Kidney capillary endothelial cell (primary cell): Measurements from ENCODE around the gene CATSPER4.

ENCODE experiments used
- DNase-seq: peaks from one replicate; pipeline ENCODE4 v3.0.0-alpha.2; 2018; ENCODE audit warnings: low spot score

The CATSPER4 gene

DNA sequence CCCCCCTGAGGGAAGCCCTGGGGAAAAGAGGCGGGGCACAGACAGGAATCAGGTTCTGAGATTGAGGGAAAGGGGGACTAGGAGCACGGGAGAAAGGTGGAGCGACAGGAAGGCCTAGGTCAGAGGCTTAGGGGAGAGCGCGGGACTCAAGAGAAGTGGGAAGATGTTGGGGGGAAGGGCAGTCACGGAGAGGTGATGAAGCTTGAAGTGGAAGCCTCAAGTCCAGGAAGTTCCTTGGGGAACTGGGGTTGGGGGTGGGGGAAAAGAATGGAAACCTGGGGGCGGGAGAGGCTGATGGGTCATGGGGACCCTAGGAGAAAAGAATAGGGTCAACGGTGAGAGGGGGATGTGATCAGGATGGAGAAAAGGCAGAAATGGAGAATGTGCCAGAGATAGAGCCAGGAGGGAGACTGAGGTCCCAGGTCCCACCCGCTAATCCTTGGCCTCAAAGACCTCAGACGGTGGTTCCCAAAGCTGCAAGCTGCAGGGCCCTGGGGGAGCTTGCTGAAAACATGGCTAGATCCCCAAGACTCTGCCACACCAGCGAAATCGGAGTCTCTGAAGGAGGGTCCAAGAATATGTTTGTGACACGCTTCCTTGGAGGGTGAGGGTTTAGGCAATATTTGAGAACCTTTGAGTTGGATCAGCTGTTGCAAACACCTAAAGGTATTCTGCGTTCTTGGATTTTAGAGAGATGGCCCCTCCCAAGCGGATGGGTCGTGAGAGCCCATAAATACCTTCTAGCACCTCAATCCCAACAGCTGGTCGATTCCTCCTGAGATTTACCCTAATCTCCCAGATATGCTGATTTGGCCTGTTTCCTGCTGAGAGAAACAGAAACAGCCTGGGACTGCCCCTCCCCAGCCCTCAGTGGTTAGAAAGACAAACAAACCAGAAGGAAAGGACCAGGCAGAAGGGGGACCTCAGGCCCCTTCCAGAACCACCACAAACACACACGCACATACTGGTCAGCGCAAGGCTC is 25.2 kb upstream of the CATSPER4 start:
- DNase-seq, result no peak

DNA sequence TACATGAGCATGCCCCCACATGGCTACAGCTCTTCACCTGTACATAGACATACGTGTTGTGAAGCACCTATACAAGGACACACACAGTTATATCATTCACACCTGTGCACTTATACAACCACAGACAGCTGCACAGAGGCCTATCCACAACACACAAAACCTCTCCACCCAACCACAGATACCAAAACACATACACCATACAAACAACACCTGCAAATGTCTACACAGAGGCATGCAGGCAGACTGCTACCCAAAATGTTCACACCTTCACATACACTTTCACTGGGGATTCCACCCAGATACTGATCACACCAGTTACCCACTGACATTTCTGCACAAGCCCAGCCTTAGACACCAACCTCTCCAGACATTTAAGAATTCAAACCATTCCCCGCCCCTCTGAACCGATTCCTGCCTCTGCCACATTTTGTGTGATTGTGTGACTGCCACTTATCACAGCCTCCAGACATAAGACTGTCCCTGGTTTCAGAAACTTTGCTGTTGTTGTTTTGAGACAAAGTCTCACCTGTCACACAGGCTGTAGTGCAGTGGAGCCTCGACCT is 23.6 kb upstream of the CATSPER4 start:
- no peak for DNase-seq

DNA sequence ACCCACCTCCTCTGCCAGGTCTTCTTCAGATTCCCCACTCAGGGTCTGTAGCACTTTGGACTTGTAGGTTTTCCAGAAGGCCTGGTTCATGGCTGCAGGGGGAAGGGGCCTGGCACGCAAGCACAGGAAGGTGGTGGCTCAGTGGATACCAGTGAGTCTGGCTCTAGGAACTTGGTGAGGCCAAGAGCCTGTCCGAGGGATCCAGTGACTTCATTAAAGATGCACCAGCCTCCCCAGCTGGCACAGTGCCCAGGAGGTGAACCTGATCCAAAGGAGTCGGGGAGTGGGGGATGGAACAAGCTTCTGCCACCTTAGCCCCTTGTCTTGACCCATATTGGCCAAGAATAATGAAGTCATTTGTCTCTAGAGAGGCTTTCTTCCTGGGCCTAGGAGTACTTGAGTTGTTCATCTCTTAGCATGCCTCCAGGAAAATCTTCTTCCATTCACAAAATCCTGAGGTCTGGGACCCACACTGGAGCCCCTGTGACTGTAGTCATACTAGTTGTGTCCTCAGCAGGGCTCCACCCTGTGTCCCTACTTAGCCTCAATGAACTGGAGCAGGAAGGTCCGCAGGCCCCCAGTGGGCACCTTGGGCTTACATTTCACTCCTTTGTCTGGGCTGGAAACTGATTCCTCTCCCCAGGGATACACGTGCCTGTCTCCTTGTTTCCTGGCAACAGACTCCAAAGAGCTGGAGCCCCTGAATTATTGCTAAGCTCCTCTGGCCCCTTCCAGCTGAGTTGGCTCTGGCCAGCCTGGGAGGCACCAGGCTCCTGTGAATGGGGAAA is 21.8 kb upstream of the CATSPER4 start, which contains the start of gene C1orf232:
Gene C1orf232, minus strand, starts transcription at position 554 of the 788 bp plus-strand sequence. Its CDS starts 464 bp downstream, at position 90.
- DNase-seq, result no peak

DNA sequence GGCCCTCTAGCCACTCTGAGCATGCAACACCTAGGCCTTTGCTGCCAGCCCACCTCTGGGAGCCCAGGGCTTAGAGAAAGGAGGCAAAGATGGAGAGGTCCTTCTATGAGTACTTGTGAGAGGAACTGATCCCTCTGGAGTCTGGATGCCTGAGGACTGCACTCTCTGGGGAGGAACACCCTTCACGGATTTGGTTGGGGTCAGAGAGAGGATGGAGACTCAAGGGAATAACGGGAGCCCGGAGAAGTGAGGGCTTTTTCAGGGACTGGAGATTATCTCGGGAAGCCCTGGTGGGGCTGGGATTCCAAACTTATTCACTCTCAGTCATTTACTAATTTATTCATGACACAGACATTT is 21.2 kb upstream of the CATSPER4 start:
- no peak for DNase-seq

DNA sequence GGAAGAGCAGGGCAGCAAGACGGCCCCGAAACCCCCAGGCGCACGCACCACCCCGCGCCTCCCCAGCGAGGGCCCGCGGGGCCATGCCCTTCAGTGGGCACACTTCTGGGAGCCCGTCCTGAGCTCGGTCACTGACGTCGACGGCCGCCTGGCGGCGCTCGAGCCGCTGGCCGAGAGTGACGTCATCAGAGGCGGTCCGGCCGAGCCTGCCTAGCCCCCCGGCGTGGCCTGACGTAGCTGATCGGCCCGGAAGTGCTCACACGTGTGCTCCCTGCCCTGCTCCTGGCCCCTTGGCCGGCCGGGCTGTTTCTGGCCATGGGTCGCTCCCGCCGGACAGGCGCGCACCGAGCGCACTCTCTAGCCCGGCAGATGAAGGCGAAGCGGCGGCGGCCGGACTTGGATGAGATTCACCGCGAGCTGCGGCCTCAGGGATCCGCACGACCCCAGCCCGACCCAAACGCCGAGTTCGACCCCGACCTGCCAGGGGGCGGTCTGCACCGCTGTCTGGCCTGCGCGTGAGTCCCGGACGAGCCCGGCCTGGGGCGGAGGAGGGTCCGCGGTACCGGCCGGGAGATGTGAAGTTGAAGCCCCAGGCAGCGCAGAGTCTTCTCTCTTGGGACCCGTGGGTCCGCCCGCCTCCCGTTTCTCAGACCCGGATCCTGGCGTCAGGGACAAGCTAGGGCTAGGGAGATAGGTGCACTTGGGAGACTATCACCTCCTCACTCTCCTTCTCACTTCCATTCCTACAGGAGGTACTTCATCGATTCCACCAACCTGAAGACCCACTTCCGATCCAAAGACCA is 20.5 kb upstream of the CATSPER4 start, which contains the start of gene ZNF593:
Gene ZNF593, plus strand, starts transcription at position 240 of the 803 bp plus-strand sequence. Its CDS starts 76 bp downstream, at position 316.
- peak; percentile 91 for DNase-seq

DNA sequence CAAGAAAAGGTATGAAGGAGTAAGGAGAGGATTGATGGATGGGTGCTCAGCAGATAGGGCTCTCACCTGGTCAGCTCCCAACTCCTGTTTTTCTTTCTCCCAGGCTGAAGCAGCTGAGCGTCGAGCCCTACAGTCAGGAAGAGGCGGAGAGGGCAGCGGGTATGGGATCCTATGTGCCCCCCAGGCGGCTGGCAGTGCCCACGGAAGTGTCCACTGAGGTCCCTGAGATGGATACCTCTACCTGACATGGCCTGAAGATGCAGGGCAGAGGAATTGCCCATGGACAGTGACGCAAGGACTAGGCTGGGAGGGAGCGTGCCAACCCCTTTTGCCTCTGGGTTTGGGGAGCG is 20.0 kb upstream of the CATSPER4 start:
- no peak for DNase-seq

DNA sequence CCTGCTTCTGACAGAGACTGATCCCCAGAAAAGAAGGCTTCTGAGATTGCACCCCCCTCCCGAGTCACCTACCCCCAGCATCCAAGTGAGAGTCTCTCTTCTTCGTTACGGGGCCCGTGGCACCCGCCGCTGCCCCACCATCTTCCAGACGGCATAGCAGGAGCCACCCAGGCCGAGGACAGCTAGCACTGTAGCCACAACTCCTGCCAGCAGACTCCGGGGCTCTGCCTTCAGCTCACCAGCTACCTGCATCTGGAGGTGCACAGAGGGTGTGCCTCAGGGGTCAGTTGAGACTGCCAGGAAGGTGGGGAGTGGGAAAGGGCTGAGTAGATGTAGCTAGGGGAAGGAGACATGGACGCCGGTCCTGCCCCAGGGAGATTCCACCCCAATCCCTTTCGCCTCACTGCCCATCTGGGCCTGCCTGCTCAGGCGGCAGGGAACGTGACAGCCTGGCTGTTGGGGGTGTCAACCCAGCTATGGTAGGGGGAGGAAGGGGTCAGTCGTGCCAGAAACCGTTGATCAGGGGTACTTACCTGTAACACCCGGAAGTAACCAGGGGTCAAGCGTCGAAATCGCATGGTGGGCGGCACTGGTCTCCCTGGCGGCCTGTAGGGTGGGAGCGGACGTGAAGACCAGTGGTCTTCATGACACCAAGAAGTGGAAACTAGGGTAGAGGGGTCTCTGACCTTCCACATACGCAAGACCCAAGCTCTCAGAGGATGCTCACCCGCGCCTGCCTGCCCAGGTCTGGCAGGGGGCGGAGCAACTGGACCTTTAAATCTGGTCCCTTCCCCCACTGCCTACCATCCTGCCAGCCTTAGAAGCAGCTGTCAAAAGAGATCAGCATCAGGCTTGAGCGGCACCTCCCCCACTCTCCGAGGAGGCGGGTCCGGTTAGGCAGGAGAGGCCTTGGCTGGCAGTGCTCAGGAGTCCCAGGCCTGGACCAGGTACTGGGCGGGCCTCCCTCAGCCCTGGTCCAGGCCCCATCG is 19.0 kb upstream of the CATSPER4 start, which contains the start of gene ZNF593OS:
Gene ZNF593OS, minus strand, starts transcription at position 749 of the 989 bp plus-strand sequence. Its CDS starts 171 bp downstream, at position 578.
- no peak for DNase-seq

DNA sequence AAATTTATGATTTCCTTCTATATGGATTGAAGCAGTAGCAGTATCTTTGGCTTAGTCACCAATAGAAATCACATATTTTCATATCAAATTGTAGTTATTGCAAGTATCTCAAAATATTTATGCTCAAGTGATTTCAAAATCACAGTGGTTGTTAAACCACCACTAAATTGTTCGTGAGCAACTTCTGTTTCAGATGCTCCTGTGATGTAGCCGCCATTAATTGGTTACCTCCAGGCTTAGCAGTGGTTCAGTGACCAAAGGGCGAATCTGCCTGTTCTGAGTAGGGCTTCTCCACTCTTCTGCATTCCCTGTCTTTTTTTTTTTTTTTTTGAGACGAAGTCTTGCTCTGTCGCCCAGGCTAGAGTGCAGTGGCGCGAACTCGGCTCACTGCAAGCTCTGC is 15.1 kb upstream of the CATSPER4 start:
- DNase-seq, result no peak

DNA sequence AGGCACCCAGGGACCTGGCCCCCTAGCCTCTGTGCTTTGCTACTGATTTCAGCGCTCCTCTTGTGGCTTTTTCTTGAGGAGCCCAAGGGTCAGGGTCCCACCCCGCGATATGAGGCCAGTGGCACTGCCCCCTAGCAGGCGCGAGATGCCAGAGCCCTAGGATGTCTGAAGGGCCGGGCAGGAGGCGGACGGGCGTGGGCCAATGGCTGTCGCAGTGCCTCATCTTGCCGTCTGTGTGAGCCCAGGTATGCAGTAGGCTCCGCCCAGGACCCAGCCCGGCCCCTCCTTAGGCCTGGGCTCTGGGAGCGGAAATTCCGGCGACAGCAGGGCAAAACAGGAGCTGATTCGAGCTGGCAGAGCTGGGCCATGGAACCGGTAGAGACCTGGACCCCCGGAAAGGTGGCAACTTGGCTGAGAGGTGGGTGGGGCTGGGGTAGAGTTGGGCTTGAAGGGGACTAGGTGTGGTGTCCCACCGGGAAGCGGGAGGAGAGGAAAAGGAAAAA is 13.2 kb upstream of the CATSPER4 start, which contains the start of gene CNKSR1:
Gene CNKSR1, plus strand, starts transcription at position 310 of the 503 bp plus-strand sequence. Its CDS starts 57 bp downstream, at position 367.
- DNase-seq, result no peak

DNA sequence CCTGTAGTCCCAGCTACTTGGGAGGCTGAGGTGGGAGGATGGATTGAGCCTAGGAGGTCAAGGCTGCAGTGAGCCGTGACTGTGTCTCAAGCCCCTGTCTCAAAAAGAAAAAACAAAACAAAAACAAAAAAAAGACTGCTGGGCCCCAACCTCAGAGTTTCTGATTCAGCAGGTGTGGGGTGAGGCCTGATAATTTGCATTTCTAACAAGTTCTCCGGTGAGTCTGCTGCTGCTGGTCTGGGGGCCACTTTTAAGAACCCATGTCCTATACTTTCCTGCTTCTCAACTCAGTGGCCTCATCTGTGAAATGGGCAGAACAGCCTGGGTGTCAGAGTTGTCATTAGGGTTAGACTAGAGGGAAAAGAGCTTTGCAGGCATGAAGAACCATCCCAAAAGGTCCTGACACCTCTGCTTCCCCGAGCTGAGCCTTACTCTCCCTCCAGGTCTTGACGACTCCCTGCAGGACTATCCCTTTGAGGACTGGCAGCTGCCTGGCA is 10.3 kb upstream of the CATSPER4 start:
- no peak for DNase-seq

DNA sequence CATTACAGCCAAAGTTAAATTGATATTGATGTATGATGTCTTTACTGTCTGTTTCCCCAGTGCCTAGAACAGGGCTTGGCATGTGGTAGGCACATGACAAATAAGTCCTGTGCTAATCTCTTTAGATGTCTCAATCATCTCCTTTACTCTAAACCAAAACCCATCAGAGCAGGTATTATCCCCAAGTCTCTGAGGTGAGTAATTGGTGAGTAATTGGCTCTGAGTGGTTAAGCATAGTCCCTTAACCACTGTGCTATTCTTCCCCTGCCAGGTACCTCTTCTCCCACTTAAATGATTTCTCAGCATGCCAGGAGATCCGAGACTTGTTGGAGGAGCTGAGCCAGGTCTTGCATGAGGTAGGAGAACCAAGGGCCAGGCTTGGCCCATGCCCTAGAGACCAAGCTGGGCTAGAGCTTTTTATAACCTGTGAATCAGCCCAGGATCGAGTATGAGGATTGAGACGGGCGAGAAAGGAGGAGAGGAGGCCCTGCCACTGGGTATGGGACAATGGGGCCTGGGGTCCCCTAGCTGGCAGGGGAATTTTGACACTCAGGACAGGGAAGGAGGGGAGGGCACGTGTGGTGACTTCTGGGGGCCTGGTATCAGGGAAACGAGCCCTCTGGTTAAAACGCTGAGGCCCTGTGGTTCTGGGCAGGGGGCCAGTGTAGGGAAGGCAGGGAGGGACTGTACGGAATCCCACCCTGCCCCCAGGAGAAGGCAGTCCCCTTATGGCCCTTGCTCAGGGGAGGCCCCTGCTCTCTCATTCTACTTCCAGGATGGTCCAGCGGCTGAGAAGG is 8.6 kb upstream of the CATSPER4 start:
- DNase-seq, result no peak

DNA sequence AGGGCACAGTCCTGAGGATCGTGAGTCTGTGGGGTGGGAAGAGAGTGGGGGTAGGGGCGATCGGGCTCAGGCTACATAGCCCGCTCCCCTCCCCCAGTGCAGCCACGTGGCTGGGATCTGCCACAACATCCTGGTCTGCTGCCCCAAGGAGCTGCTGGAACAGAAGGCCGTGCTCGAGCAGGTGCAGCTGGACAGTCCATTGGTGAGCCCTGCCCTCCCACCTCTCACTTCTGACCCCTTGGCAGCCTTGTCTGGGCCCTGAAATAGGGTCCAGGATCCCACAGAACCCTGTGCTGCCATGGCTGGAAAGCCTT is 8.1 kb upstream of the CATSPER4 start:
- no peak for DNase-seq

DNA sequence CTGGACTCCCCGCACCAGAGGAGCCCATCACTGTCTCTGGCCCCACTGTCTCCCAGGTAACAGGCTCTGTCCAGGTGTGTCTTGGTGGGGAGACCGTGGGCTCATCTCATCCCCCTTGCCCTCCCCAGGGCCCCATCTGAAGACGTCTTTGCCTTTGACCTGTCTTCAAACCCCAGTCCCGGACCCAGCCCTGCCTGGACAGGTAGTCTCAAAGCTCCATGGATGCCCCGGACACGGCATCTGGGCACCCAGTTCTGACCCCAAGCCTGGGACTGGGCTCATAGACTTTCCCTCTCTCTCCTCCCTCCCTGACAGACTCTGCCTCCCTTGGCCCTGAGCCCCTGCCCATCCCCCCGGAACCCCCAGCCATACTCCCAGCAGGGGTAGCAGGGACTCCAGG is 6.3 kb upstream of the CATSPER4 start:
- no peak for DNase-seq

DNA sequence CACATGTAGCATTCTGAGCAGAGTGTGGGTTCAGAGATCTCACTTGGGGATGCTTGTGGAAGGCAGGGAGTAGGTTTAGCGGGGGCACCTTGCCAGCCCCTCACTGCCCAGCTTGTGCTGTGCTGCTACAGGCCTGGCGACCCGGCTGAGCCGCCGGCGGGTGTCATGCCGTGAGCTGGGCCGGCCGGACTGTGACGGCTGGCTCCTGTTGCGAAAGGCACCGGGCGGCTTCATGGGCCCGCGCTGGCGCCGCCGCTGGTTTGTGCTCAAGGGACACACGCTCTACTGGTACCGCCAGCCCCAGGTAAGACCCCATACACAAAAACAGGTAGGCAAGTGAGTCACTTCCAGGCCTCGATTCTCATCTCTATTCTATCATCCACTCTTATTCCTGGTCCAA is 5.5 kb upstream of the CATSPER4 start:
- no peak for DNase-seq

DNA sequence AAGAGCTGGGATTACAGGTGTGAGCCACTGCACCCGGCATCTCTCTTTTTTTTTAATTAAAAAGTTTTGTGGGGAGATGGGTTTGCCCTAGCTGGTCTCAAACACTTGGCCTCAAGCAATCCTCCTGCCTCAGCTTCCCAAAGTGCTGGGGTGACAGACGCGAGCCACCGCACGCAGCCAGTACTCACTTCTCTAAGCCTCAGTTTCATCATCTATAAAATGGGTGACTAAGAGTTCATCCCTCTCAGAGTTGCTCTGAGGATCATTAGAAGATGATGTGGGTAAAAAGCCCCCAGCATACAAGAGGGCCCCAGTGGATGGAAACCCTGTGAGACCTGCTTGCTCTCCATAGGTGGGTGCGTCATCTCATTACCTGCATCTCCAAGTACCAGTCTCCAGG is 2.5 kb upstream of the CATSPER4 start:
- no peak for DNase-seq

DNA sequence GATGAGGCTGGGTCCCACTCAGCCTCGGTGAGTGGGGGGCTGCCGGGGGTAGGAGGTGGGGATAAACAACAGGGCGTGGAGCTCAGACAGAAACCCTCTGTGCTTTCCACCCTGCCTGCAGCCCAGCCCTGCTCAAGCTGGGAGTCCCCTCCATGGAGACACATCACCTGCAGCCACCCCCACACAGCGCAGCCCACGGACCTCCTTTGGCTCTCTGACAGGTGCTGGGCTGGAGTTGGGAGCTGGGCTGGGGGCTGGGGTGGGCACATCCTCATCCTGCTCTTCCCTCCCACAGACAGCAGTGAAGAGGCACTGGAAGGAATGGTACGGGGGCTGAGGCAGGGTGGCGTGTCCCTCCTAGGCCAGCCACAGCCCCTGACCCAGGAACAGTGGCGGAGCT is 1.9 kb upstream of the CATSPER4 start:
- DNase-seq, result no peak

DNA sequence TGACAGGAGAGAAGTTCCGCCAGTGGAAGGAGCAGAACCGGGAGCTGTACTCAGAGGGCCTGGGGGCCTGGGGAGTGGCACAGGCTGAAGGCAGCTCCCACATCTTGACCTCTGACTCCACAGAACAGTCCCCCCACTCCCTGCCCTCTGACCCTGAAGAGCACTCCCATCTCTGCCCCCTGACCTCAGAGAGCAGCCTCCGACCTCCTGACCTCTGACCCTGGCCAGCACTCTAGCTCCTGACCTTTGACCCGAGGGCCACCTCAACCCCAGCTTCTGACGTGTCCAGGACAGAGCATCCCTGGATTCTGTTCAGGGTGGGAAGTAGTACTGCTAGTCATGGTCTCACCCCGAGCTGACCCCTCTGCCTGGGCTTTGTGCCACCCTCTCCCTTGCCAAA is 1.1 kb upstream of the CATSPER4 start:
- DNase-seq, result no peak

DNA sequence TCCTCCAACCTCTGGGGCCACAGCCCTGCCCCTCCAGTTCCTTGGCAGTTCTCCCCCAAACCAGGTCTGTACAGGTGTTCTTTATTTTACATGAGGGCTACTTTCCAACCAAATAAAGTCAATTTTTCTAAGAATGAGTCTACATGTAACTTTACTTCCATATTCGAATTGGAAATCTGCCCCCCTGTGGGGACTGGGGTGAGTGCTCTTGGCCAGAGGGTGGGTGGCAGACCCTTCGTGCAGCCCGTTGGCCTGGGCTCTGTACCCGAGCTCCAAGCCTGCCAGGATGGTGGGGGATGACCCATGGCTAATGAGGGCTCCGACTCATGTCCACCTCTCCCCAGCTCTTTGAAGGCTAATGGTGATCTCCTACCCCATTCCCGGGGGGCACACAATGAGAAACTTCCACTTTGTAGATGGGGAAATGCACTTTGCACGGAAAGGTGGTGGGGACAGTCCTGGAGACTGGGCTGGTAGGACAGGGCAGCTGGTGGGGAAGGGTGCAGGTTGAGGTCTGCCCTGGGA is 589 bp upstream of the CATSPER4 start:
- no peak for DNase-seq

DNA sequence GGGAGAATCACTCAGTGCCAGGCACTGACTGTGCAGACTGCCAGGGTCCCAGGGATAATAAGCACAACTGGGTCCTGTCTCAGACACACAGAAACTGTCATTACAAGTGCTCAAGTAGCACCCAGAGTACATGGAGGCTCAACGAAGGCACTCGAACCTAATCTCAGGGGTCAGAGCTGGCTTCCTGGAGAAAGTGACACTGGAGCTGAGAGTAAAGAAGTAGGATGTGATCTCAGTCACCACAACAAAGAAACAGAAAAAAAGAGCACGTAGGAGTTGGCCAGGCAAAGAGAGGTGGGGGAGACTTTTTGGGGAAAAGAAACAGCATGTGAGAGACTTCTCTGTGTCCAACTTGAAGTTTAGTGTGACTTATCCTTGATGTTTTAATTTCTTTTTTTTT is 1.3 kb downstream of the CATSPER4 start:
- no peak for DNase-seq
